WTC11 (cell line): ENCODE results near the gene SLC27A2. TPM values are rescaled to one million over a fixed set of nuclear protein-coding genes. Genes with fewer than 3 reads are reported as not detected.

Source experiments
- ATAC-seq: fragments of 200-7000 bp; cut with Tn5 transposase; 2 replicates; pipeline ENCODE4 v1.10.0; 2021; ENCODE audit warnings: mild to moderate bottlenecking, moderate library complexity
- CTCF ChIA-PET: fragments of 300-600 bp; sonication (Branson Sonifier 250); formaldehyde crosslinking; loops from one replicate; lab custom pipeline; 2021; ENCODE audit warnings: antibody characterized with exemption; lab: Charles Lee
- POLR2A ChIA-PET: fragments of 350-600 bp; sonication (Branson Sonifier 250); formaldehyde crosslinking; loops from one replicate; lab custom pipeline; 2021; ENCODE audit warnings: antibody characterized with exemption; lab: Charles Lee
- DNase-seq: peaks from one replicate; pipeline ENCODE4 v3.0.0; 2021; ENCODE audit warnings: low spot score
- H3K27ac Mint-ChIP-seq: 2 replicates; pipeline ENCODE4 v1.8.0; 2021; ENCODE audit warnings: mixed read lengths
- H3K27me3 Mint-ChIP-seq: 2 replicates; pipeline ENCODE4 v1.8.0; 2021; ENCODE audit warnings: low read depth, mild to moderate bottlenecking, moderate library complexity, mixed read lengths
- H3K36me3 Mint-ChIP-seq: 2 replicates; pipeline ENCODE4 v1.8.0; 2021; ENCODE audit warnings: mixed read lengths
- H3K4me1 Mint-ChIP-seq: 2 replicates; pipeline ENCODE4 v1.8.0; 2022; ENCODE audit warnings: mixed read lengths
- H3K4me3 Mint-ChIP-seq: 2 replicates; pipeline ENCODE4 v1.8.0; 2021; ENCODE audit warnings: mild to moderate bottlenecking, moderate library complexity, mixed read lengths
- H3K9me3 Mint-ChIP-seq: 2 replicates; pipeline ENCODE4 v1.8.0; 2021; ENCODE audit warnings: mixed read lengths
- CREB1 ChIP-seq: sonication (generic); formaldehyde crosslinking; IDR thresholded peaks from 2 replicates; pipeline ENCODE4 v1.8.0; 2023; ENCODE audit warnings: mild to moderate bottlenecking, missing genetic modification reagents
- FOXJ3 ChIP-seq: sonication (generic); formaldehyde crosslinking; IDR thresholded peaks from 2 replicates; pipeline ENCODE4 v1.9.0; 2021; ENCODE audit warnings: missing genetic modification reagents, mild to moderate bottlenecking, borderline replicate concordance
- FOXK1 ChIP-seq: sonication (generic); formaldehyde crosslinking; IDR thresholded peaks from 2 replicates; pipeline ENCODE4 v1.8.0; 2022; ENCODE audit warnings: mild to moderate bottlenecking, moderate library complexity, missing genetic modification reagents
- GABPB1 ChIP-seq: sonication (generic); formaldehyde crosslinking; IDR thresholded peaks from 2 replicates; pipeline ENCODE4 v1.8.1; 2023; ENCODE audit warnings: mild to moderate bottlenecking, missing genetic modification reagents
- HMGA2 ChIP-seq: fragments of 250-450 bp; sonication (Bioruptor Pico); IDR thresholded peaks from 2 replicates; pipeline ENCODE4 v1.4.0; 2021; ENCODE audit warnings: mild to moderate bottlenecking, moderate library complexity
- IRF2 ChIP-seq: sonication (generic); formaldehyde crosslinking; IDR thresholded peaks from 2 replicates; pipeline ENCODE4 v1.8.0; 2022; ENCODE audit warnings: low read depth, missing genetic modification reagents, borderline replicate concordance
- NFE2L1 ChIP-seq: sonication (generic); formaldehyde crosslinking; IDR thresholded peaks from 2 replicates; pipeline ENCODE4 v1.8.1; 2023; ENCODE audit warnings: missing genetic modification reagents
- NR2C2 ChIP-seq: sonication (generic); formaldehyde crosslinking; IDR thresholded peaks from 2 replicates; pipeline ENCODE4 v1.8.0; 2022; ENCODE audit warnings: mild to moderate bottlenecking, missing genetic modification reagents
- SMAD3 ChIP-seq: sonication (generic); formaldehyde crosslinking; IDR thresholded peaks from 2 replicates; pipeline ENCODE4 v1.8.0; 2022; ENCODE audit warnings: missing genetic modification reagents, mild to moderate bottlenecking, borderline replicate concordance
- SOX15 ChIP-seq: fragments of 250-450 bp; sonication (Bioruptor Pico); IDR thresholded peaks from 2 replicates; pipeline ENCODE4 v1.9.0; 2021; ENCODE audit warnings: mild to moderate bottlenecking
- SP1 ChIP-seq: sonication (generic); formaldehyde crosslinking; conservative IDR thresholded peaks from 2 replicates; pipeline ENCODE4 v1.8.1; 2022; ENCODE audit warnings: missing genetic modification reagents
- USF2 ChIP-seq: sonication (generic); formaldehyde crosslinking; IDR thresholded peaks from 2 replicates; pipeline ENCODE4 v1.8.1; 2023; ENCODE audit warnings: mild to moderate bottlenecking, missing genetic modification reagents, moderate library complexity
- ZBTB21 ChIP-seq: sonication (generic); formaldehyde crosslinking; IDR thresholded peaks from 2 replicates; pipeline ENCODE4 v1.8.1; 2023; ENCODE audit warnings: mild to moderate bottlenecking, missing genetic modification reagents, borderline replicate concordance
- ZNF232 ChIP-seq: sonication (generic); formaldehyde crosslinking; IDR thresholded peaks from 2 replicates; pipeline ENCODE4 v1.8.0; 2022; ENCODE audit warnings: mild to moderate bottlenecking, missing genetic modification reagents
- ZNF416 ChIP-seq: fragments of 250-450 bp; sonication (Bioruptor Pico); IDR thresholded peaks from 2 replicates; pipeline ENCODE4 v1.9.0; 2021; ENCODE audit warnings: mild to moderate bottlenecking, inconsistent platforms
- total RNA-seq: library from RNA; stranded (reverse); gene quantifications from 3 replicates; pipeline ENCODE4 v1.2.3, GENCODE V29; 2021
- TF ChIP-seq, protein P1 (sequence below): sonication (generic); formaldehyde crosslinking; IDR thresholded peaks from 2 replicates; pipeline ENCODE4 v1.8.0; 2022; ENCODE audit warnings: mild to moderate bottlenecking, missing genetic modification reagents
- TF ChIP-seq, protein P2 (sequence below): sonication (generic); formaldehyde crosslinking; IDR thresholded peaks from 2 replicates; pipeline ENCODE4 v1.8.1; 2022; ENCODE audit warnings: mild to moderate bottlenecking, moderate library complexity, missing genetic modification reagents
- TF ChIP-seq, protein P3 (sequence below): sonication (generic); formaldehyde crosslinking; IDR thresholded peaks from 2 replicates; pipeline ENCODE4 v1.8.0; 2022; ENCODE audit warnings: missing genetic modification reagents

Gene SLC27A2
- total RNA-seq, 1 experiment from 2014 or later, result 3.0 TPM

DNA sequence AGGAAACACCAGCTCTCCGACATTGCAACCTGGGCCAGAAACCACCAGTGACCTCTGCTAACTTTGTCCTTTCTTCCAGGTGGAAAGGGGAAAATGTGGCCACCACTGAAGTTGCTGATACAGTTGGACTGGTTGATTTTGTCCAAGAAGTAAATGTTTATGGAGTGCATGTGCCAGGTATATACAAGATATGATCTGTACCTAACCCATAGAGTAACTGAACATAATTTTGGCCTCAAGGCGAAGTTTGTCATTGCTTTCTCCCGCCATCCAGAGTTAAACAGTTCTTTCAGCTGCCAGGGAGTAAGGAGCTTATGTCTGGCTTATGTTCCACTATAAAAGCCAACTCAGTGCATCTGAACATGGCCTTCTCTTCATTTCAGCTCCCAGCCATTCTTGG is 46.9 kb downstream of the SLC27A2 start:
- Mint-ChIP-seq H3K4me3 (no peak overlapping the region), H3K27ac (no peak overlapping the region), H3K36me3 (peaks cover 3% of the 10 kb centered on the region; the same call in 1 of the 2 replicates), H3K27me3 (no peaks in the 10 kb centered on the region), H3K4me1 (no peaks in the 10 kb centered on the region), H3K9me3 (no peaks in the 10 kb centered on the region)
- ATAC-seq, result no peak
- TF ChIP-seq GABPB1 (CRISPR knock-in tag), result no peak
- TF ChIP-seq FOXJ3 (CRISPR knock-in tag), result no peak
- no peak for TF ChIP-seq ZBTB21
- TF ChIP-seq, protein P1, sequence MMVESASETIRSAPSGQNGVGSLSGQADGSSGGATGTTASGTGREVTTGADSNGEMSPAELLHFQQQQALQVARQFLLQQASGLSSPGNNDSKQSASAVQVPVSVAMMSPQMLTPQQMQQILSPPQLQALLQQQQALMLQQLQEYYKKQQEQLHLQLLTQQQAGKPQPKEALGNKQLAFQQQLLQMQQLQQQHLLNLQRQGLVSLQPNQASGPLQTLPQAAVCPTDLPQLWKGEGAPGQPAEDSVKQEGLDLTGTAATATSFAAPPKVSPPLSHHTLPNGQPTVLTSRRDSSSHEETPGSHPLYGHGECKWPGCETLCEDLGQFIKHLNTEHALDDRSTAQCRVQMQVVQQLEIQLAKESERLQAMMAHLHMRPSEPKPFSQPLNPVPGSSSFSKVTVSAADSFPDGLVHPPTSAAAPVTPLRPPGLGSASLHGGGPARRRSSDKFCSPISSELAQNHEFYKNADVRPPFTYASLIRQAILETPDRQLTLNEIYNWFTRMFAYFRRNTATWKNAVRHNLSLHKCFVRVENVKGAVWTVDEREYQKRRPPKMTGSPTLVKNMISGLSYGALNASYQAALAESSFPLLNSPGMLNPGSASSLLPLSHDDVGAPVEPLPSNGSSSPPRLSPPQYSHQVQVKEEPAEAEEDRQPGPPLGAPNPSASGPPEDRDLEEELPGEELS (CRISPR knock-in tag), result no peak
- TF ChIP-seq ZNF232, result no peak
- TF ChIP-seq CREB1, result no peak
- TF ChIP-seq IRF2 (CRISPR knock-in tag), result no peak
- TF ChIP-seq SOX15 (CRISPR knock-in tag), result no peak
- no peak for TF ChIP-seq FOXK1
- TF ChIP-seq NR2C2 (CRISPR knock-in tag), result no peak
- CTCF ChIA-PET, result interaction anchor here (1.1 kb wide), 1 partner anchor 87 kb away, joined by 3 read pairs; no protein-coding TSS in a partner anchor
- POLR2A ChIA-PET, result no interaction called here
- no peak for DNase-seq

DNA sequence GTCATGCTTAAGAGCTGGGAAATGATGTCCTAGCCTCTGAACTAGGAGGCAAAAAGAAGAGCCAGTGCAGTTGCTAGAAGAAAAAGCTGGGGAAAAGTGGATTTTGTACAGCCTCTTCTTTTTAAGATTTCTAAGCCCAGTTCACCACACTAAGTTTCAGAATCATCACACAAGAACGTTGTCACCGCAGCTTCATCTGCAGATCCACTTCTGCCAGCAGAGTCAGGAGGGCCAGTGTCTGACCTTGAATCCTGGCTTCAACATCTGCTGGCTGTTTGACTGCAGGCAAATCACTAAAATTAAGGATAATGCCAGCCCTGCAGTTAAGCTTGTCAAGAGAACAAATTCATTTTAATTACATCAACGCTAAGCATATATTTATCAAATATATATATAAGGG is 47.3 kb downstream of the SLC27A2 start:
- H3K4me1 Mint-ChIP-seq, result no peaks in the 10 kb centered on the region
- H3K4me3 Mint-ChIP-seq, result no peak overlapping the region
- no peak overlapping the region for H3K27ac Mint-ChIP-seq
- no peak for DNase-seq
- CTCF ChIA-PET, result no interaction called here
- TF ChIP-seq, protein P2, sequence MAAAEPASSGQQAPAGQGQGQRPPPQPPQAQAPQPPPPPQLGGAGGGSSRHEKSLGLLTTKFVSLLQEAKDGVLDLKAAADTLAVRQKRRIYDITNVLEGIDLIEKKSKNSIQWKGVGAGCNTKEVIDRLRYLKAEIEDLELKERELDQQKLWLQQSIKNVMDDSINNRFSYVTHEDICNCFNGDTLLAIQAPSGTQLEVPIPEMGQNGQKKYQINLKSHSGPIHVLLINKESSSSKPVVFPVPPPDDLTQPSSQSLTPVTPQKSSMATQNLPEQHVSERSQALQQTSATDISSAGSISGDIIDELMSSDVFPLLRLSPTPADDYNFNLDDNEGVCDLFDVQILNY (CRISPR knock-in tag), result no peak
- TF ChIP-seq, all 79 proteins: peak for 0
- Mint-ChIP-seq H3K9me3 (no peaks in the 10 kb centered on the region), H3K27me3 (no peaks in the 10 kb centered on the region), H3K36me3 (peaks cover 3% of the 10 kb centered on the region; the same call in 1 of the 2 replicates)
- POLR2A ChIA-PET, result interaction anchor here (0.9 kb wide), 1 partner anchor 19 kb away, joined by 4 read pairs; no protein-coding TSS in a partner anchor
- ATAC-seq, result no peak

DNA sequence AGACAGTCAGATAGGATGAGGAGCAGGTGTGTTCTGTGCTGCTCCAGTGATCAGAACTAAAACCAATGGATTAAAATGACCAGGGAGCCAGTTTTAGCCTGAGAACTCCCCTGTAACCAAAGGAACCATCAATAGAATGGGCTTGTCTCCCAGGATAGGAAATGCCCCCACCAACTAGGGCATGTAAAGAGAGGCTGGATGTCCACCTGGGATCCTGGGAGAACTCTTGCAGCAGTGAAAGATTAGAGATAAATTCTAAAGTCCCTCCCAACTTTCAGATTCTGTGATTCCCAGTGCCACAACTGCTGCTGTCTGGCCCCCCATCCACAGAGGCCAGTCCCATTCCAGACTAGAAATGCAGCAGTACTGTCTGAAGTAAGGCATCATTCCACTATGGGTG is 49.8 kb downstream of the SLC27A2 start:
- ChIA-PET POLR2A (no interaction called here), CTCF (no interaction called here)
- no peak overlapping the region for H3K4me3 Mint-ChIP-seq

More for the DNA sequence above, 49.8 kb downstream of the SLC27A2 start:
- peaks cover 3% of the 10 kb centered on the region; the same call in 1 of the 2 replicates for H3K36me3 Mint-ChIP-seq
- DNase-seq (no peak), ATAC-seq (no peak)
- no peaks in the 10 kb centered on the region for H3K27me3 Mint-ChIP-seq
- H3K27ac Mint-ChIP-seq, result no peak overlapping the region
- no peaks in the 10 kb centered on the region for H3K9me3 Mint-ChIP-seq
- TF ChIP-seq HMGA2 (CRISPR knock-in tag), result no peak
- no peak for TF ChIP-seq USF2
- no peak for TF ChIP-seq ZNF416 (CRISPR knock-in tag)
- no peak for TF ChIP-seq SP1 (CRISPR knock-in tag)
- no peak for TF ChIP-seq IRF2 (CRISPR knock-in tag)
- TF ChIP-seq, protein P3, sequence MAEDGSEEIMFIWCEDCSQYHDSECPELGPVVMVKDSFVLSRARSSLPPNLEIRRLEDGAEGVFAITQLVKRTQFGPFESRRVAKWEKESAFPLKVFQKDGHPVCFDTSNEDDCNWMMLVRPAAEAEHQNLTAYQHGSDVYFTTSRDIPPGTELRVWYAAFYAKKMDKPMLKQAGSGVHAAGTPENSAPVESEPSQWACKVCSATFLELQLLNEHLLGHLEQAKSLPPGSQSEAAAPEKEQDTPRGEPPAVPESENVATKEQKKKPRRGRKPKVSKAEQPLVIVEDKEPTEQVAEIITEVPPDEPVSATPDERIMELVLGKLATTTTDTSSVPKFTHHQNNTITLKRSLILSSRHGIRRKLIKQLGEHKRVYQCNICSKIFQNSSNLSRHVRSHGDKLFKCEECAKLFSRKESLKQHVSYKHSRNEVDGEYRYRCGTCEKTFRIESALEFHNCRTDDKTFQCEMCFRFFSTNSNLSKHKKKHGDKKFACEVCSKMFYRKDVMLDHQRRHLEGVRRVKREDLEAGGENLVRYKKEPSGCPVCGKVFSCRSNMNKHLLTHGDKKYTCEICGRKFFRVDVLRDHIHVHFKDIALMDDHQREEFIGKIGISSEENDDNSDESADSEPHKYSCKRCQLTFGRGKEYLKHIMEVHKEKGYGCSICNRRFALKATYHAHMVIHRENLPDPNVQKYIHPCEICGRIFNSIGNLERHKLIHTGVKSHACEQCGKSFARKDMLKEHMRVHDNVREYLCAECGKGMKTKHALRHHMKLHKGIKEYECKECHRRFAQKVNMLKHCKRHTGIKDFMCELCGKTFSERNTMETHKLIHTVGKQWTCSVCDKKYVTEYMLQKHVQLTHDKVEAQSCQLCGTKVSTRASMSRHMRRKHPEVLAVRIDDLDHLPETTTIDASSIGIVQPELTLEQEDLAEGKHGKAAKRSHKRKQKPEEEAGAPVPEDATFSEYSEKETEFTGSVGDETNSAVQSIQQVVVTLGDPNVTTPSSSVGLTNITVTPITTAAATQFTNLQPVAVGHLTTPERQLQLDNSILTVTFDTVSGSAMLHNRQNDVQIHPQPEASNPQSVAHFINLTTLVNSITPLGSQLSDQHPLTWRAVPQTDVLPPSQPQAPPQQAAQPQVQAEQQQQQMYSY (CRISPR knock-in tag), result no peak
- no peak for TF ChIP-seq SMAD3
- TF ChIP-seq NFE2L1 (CRISPR knock-in tag), result no peak
- no peaks in the 10 kb centered on the region for H3K4me1 Mint-ChIP-seq
